CD8-positive, alpha-beta memory T cell (primary cell): ENCODE measurements around the gene AGBL5. TPM values are rescaled to one million over a fixed set of nuclear protein-coding genes. Genes with fewer than 3 reads are reported as not detected.

Experiments used
- polyA plus RNA-seq: library from polyadenylated mRNA; unstranded; fragments of 300-500 nt; fragmentation: Illumina TruSeq; gene quantifications from one replicate; pipeline ENCODE4 v1.2.3, GENCODE V29; 2021
- total RNA-seq, 2 experiments: library from RNA; stranded (reverse); gene quantifications; one replicate each; pipeline ENCODE4 v1.2.3, GENCODE V29; 2021

AGBL5 gene
- total and polyA plus RNA-seq, 3 experiments from 2014 or later: 11.5 to 17.3 (median 16.0) TPM

Other genes starting within 250 kb of the AGBL5 start
- not detected for gene DPYSL5, start 203.5 kb upstream of the AGBL5 start, total RNA-seq
- not detected for gene DPYSL5, start 203.5 kb upstream of the AGBL5 start, polyA plus RNA-seq
- gene MAPRE3, start 81.0 kb upstream of the AGBL5 start, total RNA-seq: 1 to 10 TPM; 2.4 to 3.0 TPM
- 2.0 TPM for gene MAPRE3, start 81.0 kb upstream of the AGBL5 start, polyA plus RNA-seq
- gene TMEM214, start 18.7 kb upstream of the AGBL5 start, total RNA-seq: 10 to 100 TPM; 67.6 to 71.7 TPM
- 36.3 TPM for gene TMEM214, start 18.7 kb upstream of the AGBL5 start, polyA plus RNA-seq
- gene OST4, start 20.0 kb downstream of the AGBL5 start, total RNA-seq: 100 to 1,000 TPM; 346 to 353 TPM
- gene OST4, start 20.0 kb downstream of the AGBL5 start, polyA plus RNA-seq: 907 TPM
- under 1 TPM; 0.79 to 0.89 TPM for gene EMILIN1, start 26.9 kb downstream of the AGBL5 start, total RNA-seq
- 0.85 TPM for gene EMILIN1, start 26.9 kb downstream of the AGBL5 start, polyA plus RNA-seq
- 10 to 100 TPM; 14.5 to 17.8 TPM for gene KHK, start 35.1 kb downstream of the AGBL5 start, total RNA-seq
- gene KHK, start 35.1 kb downstream of the AGBL5 start, polyA plus RNA-seq: 6.5 TPM
- gene CGREF1, start 67.5 kb downstream of the AGBL5 start, total RNA-seq: 1 to 10 TPM; 2.7 to 3.5 TPM
- gene CGREF1, start 67.5 kb downstream of the AGBL5 start, polyA plus RNA-seq: 0.17 TPM
- under 1 TPM; 0.33 to 0.90 TPM for gene ABHD1, start 72.1 kb downstream of the AGBL5 start, total RNA-seq
- 1.4 TPM for gene ABHD1, start 72.1 kb downstream of the AGBL5 start, polyA plus RNA-seq
- gene PREB, start 83.0 kb downstream of the AGBL5 start, total RNA-seq: 10 to 100 TPM; 79.5 to 80.6 TPM
- 68.6 TPM for gene PREB, start 83.0 kb downstream of the AGBL5 start, polyA plus RNA-seq
- not detected for gene PRR30, start 87.7 kb downstream of the AGBL5 start, total RNA-seq
- gene PRR30, start 87.7 kb downstream of the AGBL5 start, polyA plus RNA-seq: not detected
- gene TCF23, start 97.3 kb downstream of the AGBL5 start, total RNA-seq: not detected
- gene TCF23, start 97.3 kb downstream of the AGBL5 start, polyA plus RNA-seq: not detected
- gene ATRAID, start 160.4 kb downstream of the AGBL5 start, total RNA-seq: 100 to 1,000 TPM; 101 to 106 TPM
- 296 TPM for gene ATRAID, start 160.4 kb downstream of the AGBL5 start, polyA plus RNA-seq
- gene SLC5A6, start 160.6 kb downstream of the AGBL5 start, total RNA-seq: 100 to 1,000 TPM; 109 to 110 TPM
- gene SLC5A6, start 160.6 kb downstream of the AGBL5 start, polyA plus RNA-seq: 21.0 TPM
- gene CAD, start 165.7 kb downstream of the AGBL5 start, total RNA-seq: 100 to 1,000 TPM; 147 to 154 TPM
- gene CAD, start 165.7 kb downstream of the AGBL5 start, polyA plus RNA-seq: 27.0 TPM
- gene SLC30A3, start 211.4 kb downstream of the AGBL5 start, total RNA-seq: under 1 TPM; 0.33 to 0.55 TPM
- not detected for gene SLC30A3, start 211.4 kb downstream of the AGBL5 start, polyA plus RNA-seq
- not detected for gene DNAJC5G, start 223.8 kb downstream of the AGBL5 start, total RNA-seq
- gene DNAJC5G, start 223.8 kb downstream of the AGBL5 start, polyA plus RNA-seq: not detected
- gene TRIM54, start 230.8 kb downstream of the AGBL5 start, total RNA-seq: under 1 TPM; 0.22 TPM
- gene TRIM54, start 230.8 kb downstream of the AGBL5 start, polyA plus RNA-seq: not detected